ENCODE results near the gene GSK3A.

The GSK3A gene

GRCh38 chr19:42248270-42249148 is 6.1 kb upstream of the GSK3A start:
- DNase-seq: no peak

GRCh38 chr19:42247640-42248199 is 5.3 kb upstream of the GSK3A start:
- DNase-seq: no peak

- DNase-seq: peak; percentile 78
These were observed 4.7 kb upstream of the GSK3A start for GRCh38 chr19:42246922-42247639.

DNA sequence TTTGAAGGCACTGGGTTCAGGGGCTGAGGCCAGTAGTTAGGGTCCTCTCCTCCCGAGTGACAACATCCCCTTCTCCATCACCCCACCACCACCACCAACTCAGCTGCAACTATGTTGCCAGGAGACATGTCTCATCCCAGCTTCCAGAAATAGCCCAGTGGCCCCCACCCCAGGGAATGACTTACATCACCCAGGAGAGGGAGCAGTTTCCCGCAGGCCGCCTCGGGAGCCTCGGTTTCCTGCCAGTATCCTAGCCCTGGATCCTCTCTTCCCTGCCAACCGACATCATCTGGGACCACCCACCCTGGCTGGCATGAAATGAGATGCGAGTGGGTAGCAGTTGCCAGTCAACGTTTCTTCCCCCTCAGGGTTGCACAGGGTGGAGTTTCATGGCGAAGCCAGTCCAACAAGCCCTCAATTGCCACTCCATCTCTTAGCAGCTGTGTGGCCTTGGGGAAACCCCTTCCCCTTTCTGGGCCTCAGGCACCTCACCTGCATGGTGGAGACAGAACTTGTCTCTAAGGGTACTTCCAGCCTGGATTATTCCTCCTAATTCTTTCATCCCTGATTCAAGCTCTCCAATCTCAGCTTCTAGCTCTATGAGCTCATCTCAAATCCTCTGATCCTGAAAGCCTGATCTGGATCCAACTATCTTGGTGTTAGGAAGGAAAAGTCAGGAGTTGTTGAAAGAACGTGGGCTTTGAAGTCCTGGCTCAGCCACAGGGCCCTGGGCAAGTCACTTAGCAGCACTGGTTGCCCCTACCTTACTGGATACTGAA is 3.9 kb upstream of the GSK3A start:
- DNase-seq: peak; percentile 88

DNA sequence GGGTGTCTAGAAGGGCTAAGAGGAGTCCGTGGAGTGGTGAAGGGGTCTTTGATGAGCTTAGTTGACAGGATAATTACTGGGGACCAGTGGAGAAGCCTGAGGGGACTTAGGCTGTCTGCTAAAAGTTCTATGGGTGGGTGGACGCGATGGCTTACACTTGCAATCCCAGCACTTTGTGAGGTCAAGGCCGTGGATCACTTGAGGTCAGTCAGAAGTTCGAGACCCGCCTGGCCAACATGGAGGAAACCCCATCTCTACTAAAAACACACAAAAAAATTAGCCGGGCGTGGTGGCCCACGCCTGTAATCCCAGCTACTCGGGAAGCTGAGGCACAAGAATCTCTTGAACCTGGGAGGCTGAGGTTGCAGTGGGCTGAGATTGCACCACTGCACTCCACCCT is 2.8 kb upstream of the GSK3A start:
- no peak for DNase-seq

GRCh38 chr19:42244347-42245220 is 2.2 kb upstream of the GSK3A start:
- DNase-seq: peak; percentile 95

DNA sequence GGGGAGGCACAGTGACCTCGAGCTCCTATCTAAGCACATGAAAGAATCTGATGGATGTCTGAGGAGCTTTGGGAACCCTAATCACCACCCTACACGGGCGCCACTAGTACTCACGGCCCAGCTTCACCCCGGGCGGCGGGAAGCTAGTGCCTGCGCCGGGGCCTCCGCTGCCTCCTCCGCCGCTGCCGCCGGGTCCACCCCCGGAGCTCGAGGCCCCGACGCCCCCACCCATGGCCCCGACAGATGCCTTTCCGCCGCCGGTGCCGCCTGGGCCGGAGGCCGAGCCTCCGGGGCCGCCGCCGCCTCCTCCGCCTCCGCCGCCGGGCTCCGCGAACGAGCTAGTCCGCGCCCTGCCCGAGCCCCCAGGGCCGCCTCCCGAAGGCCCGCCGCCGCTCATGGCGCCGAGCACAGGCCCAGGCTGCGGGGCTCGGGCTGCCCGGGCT is 312 bp downstream of the GSK3A start:
- DNase-seq: no peak

GRCh38 chr19:42241279-42241678 is 1.1 kb downstream of the GSK3A start:
- DNase-seq: no peak

- no peak for DNase-seq
These were observed 2.7 kb downstream of the GSK3A start for GRCh38 chr19:42239544-42240220.

DNA sequence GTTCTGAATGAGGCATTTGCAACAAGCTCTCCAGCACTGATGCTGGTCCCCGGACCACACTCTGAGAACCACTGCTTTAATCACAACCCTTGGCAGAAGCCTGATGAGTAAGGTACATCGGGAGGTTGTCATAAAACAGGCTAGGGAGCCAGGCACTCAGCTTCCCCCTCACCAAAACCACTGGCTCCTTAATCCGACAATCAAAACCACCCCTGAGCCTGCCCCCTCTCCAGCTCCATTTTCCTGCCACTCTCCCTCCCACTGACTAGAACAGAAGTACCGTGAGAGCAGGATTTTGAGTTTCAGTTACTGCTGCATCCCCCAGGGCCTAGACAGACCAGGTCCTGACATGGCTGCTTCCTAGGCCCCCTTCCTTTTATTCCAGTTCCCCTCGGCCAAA is 7.2 kb downstream of the GSK3A start:
- no peak for DNase-seq

DNA sequence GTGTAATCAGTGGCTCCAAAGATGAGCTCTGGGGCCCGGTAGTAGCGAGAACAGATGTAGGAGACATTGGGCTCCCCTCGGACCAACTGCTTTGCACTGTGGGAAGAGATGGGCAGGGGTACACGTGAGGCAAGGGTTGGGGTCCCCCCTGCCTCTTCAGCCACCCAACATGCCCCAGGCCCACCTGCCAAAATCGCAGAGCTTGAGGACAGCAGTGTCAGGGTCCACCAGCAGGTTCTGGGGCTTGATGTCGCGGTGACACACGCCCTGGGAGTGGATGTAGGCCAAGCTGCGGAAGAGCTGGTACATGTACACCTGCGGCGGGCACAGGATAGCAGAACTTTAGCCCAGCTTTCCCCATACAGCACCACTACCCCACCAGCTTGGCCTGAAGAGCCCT is 8.0 kb downstream of the GSK3A start:
- DNase-seq: no peak

GRCh38 chr19:42233678-42234292 is 8.6 kb downstream of the GSK3A start:
- no peak for DNase-seq

GRCh38 chr19:42233106-42233505 is 9.3 kb downstream of the GSK3A start:
- DNase-seq: no peak

DNA sequence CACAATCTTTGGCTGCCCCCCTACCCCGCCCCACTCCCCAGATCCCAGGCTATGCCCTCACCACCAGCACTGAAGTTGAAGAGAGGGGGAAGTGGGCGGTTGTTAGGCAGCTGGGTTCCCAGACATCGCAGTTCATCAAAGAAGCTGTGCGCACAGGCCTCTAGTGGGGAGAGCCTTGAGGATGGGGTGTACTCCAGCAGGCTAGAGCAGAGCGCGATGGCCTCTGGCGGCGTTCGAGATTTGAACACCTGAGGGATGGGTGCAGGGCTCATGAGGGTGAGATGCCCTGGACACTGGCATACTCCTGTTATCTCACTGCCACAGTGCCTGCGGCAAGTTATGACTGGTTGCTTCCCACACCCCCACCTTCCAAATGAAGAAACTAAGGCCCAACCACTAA is 10.0 kb downstream of the GSK3A start:
- DNase-seq: no peak

DNA sequence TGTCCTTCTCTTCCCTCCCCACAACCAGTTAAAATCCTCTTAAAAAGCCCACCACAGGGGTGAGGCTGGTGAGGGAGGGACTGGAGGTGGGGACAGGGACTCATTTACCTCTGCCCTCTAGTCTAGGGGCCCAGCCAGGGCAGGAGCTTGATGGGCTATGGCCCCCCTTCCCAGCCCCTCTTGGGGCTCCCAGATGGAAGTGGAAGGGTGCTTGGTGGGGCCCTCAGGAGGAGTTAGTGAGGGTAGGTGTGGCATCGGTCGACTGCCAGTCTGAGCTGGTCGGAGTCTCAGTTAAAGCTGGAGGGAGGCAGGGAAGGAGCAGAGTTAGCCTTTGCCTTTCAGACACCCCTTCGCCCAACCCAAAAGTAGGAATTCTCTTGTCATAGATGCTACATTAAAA is 11.8 kb downstream of the GSK3A start:
- no peak for DNase-seq

DNA sequence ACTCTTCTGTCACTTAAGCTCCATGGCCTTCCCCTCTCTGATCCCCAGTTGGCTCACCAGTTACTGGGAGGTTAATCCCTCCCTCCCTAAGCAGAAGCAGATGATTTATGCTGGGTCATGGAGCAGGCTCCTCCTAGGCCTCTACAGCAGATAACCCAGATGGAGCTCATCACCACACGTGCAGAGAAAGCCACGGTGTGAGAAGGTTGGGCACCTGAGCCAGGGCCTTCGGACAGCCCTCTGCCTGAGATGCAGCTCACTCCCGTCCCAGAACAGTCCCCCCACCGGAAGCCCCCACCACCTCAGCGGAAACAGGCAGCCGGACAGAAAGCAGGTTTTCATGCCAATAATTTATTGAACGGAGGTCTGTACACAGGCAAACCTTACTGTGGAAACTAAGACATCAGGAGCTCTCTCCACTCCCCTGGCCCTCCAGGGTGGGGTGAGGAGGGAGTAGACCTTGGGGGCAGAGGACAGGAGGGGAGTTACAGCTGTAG is 12.5 kb downstream of the GSK3A start:
- DNase-seq: no peak

DNA sequence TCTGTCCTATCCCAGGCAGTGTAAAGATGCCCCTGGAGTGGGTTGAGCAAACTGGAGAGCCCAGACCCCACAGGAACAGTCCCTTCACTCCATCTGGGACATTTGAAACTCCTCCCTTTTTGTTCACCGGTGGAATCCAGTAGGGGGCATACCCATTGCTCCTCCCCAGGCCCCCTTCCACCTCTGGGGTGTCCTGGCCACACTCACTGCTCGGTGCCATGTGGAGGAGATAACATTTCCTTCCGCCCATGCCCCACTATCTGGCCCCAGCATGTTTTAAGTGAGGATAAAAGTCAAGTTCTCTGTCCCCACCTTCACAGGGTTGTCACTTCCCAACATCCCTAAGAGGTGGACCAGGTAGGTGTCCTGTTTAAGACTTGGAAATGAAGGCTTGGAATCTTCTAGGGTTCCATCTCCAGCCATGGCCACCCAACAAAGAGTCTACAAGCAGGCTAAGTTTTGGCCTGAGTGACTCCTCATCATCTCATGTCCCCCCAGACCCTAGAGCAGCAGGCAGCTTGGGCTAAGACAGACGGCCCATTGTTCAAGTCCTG is 13.0 kb downstream of the GSK3A start:
- no peak for DNase-seq

GRCh38 chr19:42228641-42229040 is 13.8 kb downstream of the GSK3A start:
- no peak for DNase-seq

DNA sequence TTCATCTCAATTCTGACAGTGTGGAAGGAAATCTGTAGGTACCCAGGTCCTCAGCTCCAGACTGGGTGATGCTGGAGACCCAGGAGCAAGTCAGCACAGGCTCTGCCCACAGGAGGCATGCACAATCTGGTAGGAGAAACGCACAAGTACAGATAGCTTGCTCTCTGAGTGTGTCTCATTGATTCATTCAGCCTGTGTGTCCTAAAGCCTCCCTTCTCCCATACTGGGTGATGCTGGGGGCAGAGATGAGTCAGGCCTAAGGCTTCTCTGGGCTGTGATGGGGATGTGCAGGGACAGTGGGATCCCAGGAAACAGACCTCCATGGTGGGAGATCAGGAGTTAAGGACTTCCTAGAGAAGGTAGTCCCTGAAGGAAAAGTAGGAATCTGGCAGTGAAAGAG is 15.5 kb downstream of the GSK3A start:
- DNase-seq: peak; percentile 13

GRCh38 chr19:42225718-42226292 is 16.6 kb downstream of the GSK3A start:
- no peak for DNase-seq

All from fibroblast of skin of scalp (primary cell).